Stimulated activated CD4-positive, alpha-beta T cell treated with anti-CD3 and anti-CD28 coated beads, Interleukin-2, amount 100 ng/mL, for 48 hours (primary cell): ENCODE results near the gene WFIKKN1.

Source experiments
- DNase-seq, 2 donors: peaks; one replicate each; pipeline ENCODE4 v3.0.0-alpha.2; 2020

WFIKKN1 gene

DNA sequence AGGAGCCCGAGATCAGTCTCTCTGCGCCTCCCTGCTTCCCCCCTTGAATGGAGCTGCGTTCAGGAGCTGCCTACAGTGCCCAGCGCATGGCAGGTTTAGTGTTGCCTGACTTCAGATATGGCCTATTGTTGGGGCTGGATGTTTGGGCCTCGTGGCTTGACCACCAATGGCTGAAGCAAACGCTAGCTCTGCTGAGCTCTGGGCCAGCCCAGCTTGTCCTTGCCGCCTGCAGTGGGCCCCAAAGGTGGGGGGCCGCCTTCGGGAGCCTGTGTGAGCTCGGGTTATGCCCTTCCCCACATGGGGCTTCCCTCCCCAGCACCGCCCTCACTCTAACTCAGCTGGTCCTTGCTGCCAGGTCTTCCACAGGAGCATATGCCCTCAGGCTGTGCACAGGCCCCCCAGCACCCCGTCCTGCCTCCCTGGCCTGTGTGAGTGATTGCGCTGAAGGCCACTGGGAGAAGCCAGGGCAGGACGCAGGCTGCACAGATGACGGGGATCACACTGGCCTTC is 7.3 kb downstream of the WFIKKN1 start:
- DNase-seq = no peak

DNA sequence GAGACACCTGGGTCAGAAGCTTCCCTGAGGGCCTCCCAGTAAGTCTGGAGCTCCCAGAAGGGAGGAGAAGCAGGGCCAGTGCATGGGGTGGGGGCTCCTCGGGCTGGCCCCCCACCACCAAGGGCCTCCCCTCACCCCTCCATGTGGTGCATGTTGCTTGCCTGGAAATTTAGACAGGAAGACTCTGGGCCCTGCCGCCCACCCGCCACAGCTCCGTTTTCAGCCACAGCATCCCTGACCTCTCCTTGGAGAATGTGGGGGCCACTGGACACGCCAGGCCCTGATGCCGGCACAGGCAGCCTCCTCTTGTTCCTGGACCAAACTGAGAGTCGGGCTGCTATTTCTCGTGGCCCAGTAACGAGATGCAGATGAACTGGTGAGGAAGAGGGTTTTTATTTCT is 8.1 kb downstream of the WFIKKN1 start:
- no peak for DNase-seq

DNA sequence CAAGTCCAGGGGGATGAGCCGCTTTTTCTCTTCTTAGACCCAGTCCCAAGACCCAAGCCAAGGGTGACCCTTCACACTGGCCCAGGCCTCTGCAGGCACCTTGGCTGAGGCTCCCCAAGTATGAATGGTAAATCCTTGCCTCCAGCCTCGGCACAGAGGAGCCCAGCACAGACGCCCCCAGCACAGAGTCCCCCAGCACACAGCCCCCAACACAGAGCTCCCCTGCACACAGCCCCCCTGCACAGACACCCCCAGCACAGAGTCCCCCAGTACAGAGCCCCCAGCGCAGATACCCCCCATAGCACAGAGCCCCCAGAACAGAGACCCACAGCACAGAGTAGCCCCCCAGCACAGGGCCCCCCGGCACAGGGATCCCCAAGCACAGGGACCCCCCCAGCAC is 9.8 kb downstream of the WFIKKN1 start:
- no peak for DNase-seq

DNA sequence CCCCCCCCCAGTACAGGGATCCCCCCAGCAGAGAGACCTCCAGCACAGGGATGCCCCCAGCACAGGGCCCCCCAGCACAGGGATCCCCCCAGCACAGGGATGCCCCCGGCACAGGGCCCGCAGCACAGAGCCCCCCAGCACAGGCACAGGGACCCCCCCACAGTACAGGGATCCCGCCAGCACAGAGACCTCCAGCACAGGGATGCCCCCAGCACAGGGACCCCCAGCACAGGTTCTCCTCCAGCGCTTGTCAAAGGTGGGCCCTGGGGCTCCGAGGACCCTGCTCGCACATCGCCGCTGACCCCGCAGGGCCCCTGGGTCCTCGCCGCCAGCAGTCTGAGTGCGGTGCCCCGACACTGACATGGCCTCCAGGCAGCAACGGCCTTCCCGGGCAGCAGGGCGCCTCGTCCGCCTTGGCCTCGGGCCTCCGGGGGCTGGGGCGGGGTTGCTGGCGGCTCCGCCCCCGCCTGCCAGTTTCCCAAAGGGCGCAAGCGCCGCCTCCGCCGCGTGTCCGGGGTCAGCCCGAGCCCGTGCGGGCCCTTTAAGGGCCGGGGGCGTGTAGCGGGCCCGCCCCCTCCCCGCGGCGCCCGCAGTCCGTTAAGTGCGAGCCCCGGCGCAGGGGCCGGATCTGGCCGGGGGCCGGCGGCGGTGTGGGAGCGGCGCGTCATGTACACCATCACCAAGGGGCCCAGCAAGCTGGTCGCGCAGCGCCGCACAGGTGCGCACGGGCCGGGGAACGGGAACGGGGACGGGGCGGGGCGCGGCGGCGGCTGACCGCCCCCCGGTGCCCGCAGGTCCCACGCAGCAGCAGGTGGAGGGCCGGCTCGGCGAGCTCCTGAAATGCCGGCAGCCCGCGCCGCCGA is 10.8 kb downstream of the WFIKKN1 start, which contains the start of gene MCRIP2:
TSS of gene MCRIP2 (plus strand) at position 503 of the 863 bp plus-strand sequence. CDS start at position 667, 164 bp downstream.
- peak; percentile 70 to 71 for DNase-seq

DNA sequence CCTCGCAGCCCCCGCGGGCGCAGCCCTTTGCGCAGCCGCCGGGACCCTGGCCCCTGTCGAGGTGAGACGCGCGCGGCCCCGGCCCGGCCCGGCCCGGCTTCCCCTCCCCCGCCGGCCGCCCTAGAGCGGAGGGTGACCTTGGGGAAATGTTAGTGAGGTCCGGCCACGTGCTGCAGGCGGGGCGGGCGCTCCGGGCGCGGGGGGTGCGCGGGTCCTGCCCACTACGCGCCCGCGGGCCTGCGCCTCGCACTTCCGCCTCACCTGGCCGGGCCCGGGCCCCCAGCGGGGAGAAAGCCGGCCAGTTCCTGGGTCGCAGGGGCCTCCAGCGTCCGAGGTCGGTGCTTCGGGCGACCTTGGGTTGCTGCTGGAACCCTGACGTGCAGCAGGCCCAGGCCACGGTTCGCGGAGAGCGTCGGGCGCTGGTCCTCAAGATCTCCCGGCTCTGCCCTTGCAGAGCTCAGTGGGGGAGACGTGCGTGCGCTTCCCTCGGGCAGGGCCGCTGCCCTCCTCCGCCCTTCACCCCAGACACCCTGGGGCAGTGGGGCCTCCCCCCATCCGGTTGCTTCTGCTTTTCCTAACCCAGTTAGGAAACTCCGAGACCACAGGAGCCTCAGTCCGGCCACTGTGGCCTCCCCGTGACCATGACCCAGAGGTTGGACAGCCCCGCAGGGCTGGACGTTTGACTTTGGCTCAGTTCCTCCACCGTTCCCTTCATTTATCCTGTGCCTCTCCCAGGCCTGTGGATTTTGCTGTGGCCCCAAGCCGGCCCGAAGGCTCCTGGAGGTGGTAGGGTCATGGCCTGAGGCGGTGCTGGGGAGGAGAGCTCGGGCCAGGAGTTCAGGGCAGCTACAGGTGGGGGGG is 11.6 kb downstream of the WFIKKN1 start:
- peak in 1 of 2 donors; percentile 28 for DNase-seq

DNA sequence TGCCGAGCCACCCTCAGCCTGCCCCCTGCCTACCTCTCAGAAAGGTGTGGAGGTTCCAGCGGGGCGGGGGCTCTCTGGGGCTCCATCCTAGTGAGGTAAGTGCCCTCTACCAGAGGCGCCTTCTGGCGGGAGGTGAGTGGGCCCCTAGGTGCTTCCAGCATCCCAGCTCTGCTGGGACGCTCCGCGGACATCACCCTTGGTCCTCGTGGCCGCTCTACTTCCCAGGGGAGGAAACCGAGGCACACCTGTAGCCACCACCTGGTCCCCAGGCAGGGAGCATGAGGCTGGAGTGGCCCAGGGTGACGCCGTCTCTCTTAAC is 12.2 kb downstream of the WFIKKN1 start:
- DNase-seq = no peak

DNA sequence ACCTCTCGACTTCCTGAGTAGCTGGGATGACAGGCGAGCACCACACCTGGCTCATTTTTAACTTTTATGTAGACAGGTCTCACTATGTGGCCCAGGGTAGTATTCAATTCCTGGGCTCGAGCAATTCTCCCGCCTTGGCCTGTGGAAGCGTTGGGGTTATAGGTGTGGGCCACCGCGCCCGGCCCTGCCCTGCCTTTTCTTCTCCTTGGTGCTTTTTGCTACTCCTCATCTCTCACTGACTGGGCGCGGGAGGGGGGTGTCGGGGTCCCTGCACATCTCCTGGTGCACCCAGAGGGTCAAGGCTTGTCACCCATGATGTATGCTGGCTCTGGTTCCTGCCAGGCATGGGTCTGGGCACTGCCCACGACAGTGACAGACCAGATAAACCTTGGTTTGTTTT is 13.8 kb downstream of the WFIKKN1 start:
- DNase-seq = no peak

DNA sequence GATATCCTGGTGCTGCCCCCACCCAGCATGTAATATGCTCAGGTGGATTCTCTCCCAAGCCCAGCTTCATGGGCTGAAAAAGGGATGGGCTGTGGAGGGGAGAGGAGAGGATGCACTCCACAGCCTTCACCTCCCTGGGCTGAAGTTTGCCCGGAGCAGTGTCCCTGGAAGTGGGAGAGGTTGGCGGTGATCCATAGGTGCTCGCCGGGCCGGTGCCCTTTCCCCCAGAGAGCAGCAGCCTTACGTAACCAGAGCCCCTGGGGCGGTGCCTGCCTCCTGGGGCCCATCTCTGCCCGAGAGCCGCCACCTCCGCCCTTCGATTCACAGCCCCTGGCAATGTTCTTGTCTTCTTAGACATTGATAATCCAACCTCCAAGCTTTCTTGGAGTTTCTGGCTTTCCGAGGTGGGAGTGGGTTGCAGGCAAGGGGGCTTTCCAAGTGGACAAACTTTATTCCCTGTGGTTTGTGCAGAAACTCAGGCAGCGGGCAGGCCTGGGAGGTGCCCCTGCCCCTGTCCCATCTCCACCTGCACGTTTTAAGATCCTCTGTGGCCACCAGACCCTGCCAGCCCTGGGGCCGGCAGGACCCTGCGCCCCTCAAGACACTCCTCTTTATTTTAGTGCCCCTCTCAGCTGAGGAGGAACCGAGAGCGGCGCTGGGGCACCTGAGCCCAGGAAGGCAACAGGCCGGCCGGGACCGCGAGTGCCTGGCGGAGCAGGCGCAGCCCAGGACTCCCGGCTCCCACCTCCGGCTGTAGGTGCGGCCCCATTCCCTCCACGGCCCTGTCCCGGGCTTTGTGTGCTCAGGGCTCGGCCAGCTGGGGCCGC is 15.3 kb downstream of the WFIKKN1 start:
- DNase-seq = no peak

DNA sequence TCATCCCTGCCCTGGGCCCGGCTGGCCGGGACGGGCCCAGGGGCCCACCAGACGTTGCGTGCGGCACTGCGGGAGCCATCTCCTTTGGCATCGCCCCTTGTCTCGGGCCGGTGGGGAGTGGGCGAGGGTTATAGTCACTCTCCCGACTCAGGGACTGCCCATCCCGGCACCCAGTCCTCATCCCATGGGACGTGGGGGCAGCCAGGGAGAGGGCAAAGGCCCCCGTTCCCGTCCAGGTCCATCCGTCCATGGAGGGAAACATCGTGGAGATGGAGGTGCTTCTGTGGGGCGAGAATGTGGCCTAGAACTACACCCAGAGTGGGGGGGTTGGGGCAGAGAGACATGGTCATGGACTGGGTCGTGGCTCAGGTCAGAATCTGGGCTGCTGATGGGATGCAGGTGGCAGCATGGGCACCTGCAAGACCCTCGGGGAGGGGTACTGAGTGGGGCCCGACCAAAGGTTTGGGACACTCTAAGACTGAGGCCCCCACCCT is 15.9 kb downstream of the WFIKKN1 start:
- DNase-seq = no peak

DNA sequence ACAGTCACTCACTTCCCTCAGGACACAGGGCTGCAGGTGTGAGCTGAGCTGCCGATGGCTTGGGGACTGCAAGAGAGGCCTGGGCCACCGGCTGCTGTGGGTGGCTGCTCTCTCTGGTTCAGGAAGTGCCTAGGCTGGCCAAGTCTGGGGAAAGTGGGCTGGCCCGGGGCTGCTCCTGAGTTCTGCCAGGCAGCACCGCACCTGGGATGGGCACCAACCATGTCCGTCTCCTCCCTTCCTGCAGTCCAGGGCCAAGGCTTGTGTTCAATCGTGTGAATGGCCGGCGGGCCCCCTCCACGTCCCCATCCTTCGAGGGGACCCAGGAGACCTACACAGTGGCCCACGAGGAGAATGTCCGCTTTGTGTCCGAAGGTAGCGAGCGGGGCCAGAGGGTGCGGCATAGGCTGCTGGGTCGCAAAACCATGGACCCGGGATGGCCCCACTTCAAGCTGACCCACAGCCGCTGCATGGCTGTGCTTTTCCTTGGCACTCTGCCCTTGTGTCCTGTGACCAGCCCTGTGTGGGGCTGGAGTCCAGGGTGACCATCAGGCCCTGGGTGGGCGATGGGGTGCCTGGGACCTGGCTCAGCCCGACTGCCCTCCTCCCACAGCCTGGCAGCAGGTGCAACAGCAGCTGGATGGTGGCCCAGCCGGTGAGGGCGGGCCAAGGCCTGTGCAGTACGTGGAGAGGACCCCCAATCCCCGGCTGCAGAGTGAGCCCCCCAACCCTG is 16.6 kb downstream of the WFIKKN1 start:
- no peak for DNase-seq

DNA sequence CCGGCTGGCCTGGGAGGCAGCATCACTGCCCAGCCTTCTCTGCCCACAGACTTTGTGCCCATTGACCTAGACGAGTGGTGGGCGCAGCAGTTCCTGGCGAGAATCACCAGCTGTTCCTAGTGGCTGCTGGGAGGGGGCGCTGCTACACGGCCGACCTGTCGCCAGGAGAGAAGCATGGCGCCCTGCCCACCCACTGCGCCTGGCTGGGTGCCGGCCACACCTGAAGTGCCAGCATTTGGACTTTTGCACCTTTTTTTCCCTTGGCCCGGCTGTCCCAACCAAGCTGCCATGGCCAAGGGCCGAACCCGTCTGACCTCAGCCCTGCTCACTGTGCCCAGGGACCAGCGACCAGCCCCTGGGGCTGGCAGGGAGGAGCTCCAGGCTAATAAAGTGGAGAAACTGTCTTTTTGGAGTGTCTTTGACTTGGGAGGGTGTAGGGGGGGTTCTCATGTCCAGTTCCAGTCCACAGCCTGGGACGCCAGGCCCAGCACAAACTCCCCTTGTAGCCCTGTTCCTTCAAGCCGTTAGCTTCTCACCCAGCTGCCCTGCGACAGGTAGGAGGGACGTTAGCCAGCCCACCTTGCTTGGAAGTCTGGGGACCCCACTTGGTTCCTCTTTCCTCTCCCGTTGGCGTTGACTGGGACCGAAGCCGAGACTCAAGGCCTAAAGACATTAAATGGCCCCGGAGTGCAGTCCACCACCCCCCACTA is 17.4 kb downstream of the WFIKKN1 start:
- peak; percentile 40 to 50 for DNase-seq

DNA sequence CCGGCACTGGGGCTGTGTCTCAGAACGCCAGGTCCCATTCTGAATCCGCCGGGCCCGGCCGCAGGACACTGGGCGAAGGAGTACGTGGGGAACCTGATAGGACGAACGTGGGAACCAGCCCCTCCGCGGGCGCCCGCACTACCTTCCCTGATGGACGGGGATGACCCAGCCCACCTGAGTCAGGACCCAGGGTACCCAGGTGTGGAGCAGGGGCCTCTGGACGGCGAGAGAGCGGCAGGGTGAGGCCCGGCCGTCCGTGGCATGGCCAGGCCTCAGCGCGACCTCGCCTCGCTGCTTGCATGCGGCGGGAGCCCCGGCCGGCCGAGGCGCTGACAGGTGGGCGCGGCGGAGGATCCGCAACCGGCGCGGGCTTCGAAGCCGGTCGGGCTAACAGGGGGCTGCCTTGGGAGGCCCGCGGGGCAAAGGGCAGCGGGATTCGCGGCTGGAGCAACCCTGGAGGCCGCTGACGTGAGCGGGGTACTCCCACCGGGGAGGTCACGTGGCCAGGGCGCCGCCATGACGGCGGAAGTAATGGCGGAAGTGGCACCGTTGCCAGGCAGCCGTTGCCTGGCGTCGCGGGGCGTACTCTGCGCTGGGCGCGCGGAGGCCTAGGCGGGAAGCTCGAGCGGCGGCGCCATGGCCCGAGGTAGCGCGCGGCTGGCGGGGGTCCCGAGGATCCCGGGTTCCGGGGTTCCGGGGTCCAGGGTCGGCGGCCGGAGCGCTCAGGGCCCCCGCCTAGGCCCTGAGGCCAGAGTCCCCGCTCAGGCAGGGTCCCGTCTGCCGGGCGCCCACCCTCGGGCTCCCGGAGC is 18.2 kb downstream of the WFIKKN1 start, which contains the start of gene WDR90:
TSS of gene WDR90 (plus strand) at position 585 of the 809 bp plus-strand sequence. CDS start at position 637, 52 bp downstream.
- DNase-seq = peak; percentile 87 to 94

DNA sequence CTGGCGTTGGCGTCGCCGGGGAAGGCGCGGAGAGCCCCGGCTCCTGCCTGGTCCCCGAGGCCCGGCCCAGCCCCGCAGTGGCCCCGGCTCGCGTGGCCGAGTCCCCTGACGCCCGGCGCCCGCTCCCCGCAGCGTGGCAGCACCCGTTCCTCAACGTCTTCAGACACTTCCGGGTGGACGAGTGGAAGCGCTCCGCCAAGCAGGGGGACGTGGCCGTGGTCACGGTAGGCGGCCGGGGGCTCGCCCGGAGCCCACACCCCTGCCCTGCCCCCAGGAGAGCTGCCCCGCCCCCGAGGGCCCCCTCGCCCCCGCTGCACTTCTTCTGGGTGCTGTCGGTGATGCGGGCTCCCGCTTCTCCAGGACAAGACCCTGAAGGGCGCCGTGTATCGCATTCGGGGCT is 18.8 kb downstream of the WFIKKN1 start:
- no peak for DNase-seq

DNA sequence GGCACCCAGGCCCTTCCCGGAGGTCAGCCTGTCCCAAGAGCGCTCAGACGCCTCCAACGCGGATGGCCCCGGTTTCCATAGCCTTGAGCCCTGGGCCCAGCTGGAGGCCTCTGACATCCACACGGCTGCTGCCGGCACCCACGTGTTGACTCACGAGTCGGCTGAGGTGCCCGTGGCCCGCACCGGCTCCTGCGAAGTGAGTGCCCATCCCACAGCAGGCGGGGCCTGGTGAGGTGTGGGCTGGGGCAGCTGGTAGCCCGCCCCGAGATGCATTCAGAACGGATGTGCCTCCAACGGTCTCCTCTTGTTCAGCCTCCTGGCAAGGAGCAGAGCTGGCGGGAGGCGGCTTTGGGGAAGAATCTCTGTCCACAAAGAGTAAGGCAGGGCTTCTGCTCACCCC is 21.1 kb downstream of the WFIKKN1 start:
- DNase-seq = no peak

DNA sequence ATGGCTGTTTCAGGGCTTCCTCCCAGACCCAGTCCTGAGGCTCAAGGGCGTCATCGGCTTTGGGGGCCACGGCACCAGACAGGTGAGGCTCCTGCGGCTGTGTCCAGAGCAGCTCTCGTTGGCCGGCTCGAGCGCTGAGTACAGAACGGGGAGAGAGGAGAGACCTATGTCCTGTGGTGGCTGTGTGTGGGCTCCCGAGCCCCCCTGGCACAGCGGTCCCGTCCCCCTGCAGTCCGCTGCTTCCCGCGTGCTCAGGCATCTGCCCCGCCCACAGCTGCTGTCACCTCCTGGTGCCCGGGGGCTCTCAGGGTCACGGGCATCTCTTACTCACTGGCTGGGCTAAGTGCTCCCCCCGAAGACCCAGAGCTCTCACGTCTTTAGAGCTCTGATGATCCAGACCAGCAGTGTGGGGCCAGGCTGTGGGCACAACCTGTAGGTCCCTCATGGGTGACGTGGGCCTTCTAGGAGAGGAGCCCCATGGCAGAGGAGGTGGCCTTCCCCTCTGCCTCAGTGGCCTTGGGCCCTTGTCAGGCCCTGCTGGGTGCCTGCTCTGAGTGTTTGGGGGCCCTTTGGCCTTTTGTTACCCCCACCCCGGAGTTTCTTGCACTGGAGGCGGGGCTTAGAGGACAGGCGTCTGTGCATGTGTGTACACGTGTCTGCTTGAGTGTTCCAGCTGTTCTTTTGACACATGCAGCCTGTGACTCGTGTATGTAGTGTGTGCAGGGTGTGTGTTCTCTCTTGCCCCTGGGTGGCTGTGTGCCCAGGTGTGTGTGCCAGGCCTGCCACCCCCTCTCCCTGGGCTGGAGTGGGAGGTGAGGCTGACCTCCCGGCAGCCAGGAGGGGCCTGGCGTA is 21.9 kb downstream of the WFIKKN1 start:
- no peak for DNase-seq

DNA sequence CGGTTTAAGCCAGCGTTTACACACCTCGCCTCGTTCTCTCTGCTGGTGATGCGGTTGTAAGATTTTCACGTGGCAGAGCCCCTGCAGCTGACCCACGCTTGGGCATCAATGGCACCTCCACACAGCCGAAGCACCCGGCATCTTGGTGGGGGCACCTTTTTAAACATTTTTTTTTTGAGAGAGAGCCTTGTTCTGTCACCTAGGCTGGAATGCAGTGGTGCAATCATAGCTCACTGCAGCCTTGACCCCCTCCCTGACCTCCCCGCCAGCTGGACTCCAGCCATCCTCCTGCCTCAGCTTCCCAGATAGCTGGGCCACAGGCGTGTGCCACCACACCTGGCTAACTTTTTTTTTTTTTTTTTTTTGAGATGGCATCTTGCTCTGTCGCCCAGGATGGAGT is 23.2 kb downstream of the WFIKKN1 start:
- no peak for DNase-seq

DNA sequence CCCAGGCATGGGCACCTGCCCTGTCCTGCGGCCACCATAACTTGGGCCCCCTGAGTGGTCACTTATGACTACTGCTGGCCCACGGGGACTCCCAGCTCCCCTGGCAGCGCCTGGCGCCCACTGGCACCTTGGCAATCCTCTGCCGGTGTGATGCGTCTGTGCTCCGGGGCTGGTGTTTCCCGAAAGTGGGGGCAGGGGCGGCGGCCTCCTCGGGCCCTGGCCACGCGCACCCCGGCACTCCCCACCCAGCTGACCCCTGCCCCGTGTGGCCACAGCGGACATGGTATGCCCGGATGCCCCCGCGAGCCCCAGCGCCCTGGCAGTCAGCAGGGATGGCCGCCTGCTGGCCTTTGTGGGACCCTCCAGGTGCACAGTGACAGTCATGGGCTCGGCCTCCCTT is 26.7 kb downstream of the WFIKKN1 start:
- no peak for DNase-seq

DNA sequence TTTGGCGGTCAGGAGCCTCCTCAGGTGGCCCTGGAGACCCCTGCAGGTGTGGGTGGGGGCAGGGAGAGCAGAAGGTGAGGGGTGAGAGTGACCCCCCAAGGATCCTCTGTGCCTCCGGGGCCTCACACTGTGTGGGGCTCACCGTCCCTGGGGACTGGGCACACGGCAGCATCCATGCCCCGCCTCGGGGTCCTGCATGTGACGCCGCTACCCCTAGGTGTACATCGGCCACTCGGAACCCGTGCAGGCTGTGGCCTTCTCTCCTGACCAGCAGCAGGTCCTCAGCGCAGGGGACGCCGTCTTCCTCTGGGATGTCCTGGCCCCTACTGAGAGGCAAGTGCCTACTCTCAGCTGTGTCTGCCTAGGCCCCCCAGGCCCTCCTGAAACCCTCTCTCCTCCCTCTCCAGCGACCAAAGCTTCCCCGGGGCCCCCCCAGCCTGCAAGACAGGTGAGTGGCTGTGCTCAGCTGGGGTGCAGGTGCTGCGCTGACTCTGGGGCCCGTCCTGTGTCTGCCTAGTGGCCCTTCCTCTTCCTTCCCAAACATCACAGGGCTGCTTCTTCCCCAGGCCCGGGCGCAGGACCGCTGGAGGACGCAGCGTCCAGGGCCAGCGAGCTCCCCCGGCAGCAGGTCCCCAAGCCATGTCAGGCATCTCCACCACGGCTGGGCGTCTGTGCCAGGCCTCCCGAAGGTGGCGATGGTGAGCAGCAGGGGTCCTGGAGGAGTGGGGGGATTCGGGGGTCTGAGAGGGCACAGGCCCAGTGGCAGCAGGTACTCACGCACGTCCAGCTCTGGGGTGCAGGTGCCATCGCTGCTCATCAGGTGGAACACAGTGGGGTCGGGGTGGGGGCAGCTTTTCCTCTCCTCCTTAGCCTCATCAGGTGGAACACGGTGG is 28.1 kb downstream of the WFIKKN1 start:
- no peak for DNase-seq
